Measurements from ENCODE around the gene NPEPL1. TPM values are rescaled to one million over a fixed set of nuclear protein-coding genes. Genes with fewer than 3 reads are reported as not detected.

Gene NPEPL1
- total RNA-seq, 4 donors from 2014 or later = 41.6 to 56.0 (median 47.2) TPM

DNA sequence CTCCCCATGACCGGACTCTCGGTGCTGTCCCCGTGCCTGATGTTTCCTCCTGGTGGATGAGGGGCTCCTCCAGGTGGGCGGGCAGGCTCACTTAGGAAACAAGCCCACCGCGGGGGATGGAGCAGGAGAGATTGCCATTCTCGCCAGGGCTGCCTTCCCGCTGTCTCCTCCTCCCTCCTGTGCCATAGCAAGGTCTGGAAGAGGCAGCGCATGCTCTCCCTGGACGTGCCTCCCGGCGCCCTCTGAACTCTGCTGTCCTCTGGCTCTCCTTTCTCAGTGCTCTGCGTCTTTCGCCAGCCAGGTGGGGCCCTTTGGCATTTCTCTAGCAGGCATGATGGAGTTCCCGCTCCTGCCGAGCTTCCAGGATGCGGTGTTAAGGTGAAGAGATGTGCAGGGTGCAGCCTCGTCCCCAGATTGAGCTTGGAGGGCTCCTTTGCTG is 17.4 kb upstream of the NPEPL1 start:
- H3K36me3 ChIP-seq = peaks cover 47 to 54% of the 10 kb centered on the region in 2 donors

DNA sequence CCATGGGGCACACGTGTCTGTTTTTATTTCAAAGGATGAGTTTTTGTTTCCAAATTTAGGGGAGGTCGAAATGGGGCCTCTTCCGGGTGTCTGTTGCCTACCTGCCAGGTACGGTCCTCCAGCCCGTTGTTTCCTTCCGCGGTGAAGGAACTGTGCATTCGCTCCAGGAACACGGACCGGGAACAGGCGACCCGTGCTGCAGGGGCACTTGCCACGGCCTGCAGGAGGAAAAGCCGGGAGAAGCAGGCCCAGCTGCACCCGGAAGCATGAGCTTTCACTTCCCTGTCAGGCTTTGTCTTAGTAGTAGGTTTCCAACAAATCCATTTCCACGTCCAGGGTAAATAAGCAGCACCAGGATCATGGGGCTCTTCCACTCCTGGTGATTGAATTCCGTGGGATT is 17.0 kb upstream of the NPEPL1 start:
- Histone ChIP-seq H3K27me3 (no peaks in the 10 kb centered on the region), H3K4me3 (replicated peaks in 1 of 3) (no peak overlapping the region), H3K36me3 (peaks cover 44 to 52% of the 10 kb centered on the region in 2 donors), H3K4me1 (no peaks in the 10 kb centered on the region), H3K9me3 (no peaks in the 10 kb centered on the region), H3K27ac (no peak overlapping the region)
- 87 to 96% methylated on average over 16 to 17 of the region's 17 CpGs for WGBS, 2 donors
- no peak for TF ChIP-seq POLR2A (IDR thresholded peaks at IDR 0.05)
- TF ChIP-seq, protein P1, sequence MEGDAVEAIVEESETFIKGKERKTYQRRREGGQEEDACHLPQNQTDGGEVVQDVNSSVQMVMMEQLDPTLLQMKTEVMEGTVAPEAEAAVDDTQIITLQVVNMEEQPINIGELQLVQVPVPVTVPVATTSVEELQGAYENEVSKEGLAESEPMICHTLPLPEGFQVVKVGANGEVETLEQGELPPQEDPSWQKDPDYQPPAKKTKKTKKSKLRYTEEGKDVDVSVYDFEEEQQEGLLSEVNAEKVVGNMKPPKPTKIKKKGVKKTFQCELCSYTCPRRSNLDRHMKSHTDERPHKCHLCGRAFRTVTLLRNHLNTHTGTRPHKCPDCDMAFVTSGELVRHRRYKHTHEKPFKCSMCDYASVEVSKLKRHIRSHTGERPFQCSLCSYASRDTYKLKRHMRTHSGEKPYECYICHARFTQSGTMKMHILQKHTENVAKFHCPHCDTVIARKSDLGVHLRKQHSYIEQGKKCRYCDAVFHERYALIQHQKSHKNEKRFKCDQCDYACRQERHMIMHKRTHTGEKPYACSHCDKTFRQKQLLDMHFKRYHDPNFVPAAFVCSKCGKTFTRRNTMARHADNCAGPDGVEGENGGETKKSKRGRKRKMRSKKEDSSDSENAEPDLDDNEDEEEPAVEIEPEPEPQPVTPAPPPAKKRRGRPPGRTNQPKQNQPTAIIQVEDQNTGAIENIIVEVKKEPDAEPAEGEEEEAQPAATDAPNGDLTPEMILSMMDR (IDR thresholded peaks at IDR 0.05) = no peak
- intact Hi-C loops (cut with DNase I) = no loop called here
- DNase-seq = no peak

More for the DNA sequence above, 17.4 kb upstream of the NPEPL1 start:
- Histone ChIP-seq H3K27me3 (no peaks in the 10 kb centered on the region), H3K4me3 (replicated peaks in 1 of 3) (no peak overlapping the region), H3K4me1 (no peaks in the 10 kb centered on the region), H3K27ac (no peak overlapping the region), H3K9me3 (no peaks in the 10 kb centered on the region)
- intact Hi-C loops (cut with DNase I) = no loop called here
- 92 to 93% methylated on average over 17 to 18 of the region's 18 CpGs for WGBS, 2 donors
- TF ChIP-seq, protein P1 (IDR thresholded peaks at IDR 0.05) = no peak
- no peak for TF ChIP-seq POLR2A (IDR thresholded peaks at IDR 0.05)
- DNase-seq = no peak

DNA sequence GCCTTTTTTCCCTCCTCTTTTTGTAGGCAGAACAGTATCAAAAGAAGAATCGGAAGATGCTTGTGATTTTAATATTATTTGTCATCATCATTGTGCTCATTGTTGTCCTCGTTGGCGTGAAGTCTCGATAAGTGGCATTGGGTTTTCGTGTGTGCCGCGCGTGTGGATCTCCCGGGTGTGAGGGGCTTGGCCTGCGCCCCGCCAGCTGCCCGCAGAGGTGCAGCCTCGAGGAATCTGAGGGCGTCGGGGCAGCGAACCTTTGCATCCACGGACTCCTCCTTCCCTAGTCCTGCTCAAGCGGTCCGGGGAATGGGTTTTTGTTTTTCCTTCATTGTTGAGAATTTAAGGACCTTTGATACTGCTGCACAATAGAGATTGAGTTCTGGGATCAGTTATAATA is 16.4 kb upstream of the NPEPL1 start:
- Histone ChIP-seq H3K36me3 (peaks cover 39 to 47% of the 10 kb centered on the region in 2 donors), H3K4me3 (replicated peaks in 1 of 3) (no peak overlapping the region), H3K27ac (no peak overlapping the region), H3K27me3 (no peaks in the 10 kb centered on the region), H3K4me1 (no peaks in the 10 kb centered on the region), H3K9me3 (no peaks in the 10 kb centered on the region)
- no peak for TF ChIP-seq POLR2A (IDR thresholded peaks at IDR 0.05)
- TF ChIP-seq, protein P1 (IDR thresholded peaks at IDR 0.05) = no peak
- WGBS, 2 donors = 94 to 95% methylated on average over 19 of the region's 19 CpGs
- no peak for DNase-seq
- intact Hi-C loops (cut with DNase I) = no loop called here

DNA sequence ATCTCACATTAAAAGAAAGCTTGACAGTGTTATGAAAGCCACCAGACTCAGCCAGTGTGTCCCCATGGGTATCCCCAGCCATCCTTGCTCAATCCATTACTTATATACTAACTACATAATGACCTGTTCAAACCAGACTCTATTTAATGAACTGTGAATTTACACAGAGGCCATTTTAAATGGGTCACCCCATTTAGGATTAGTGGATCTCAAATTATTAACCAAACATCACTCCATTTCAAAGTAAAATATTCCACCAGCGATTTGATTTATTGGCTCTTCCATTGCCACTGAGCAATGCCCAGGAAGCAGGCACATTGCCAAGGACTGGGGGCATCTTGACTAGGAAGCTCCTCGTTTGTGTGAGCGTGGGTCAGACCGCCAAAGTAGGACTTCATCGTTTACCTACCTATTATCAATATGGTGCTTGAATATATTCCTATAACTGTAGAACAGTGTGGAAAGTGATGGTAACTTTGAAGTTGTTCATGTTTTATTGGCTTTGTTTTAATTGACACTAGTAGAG is 15.5 kb upstream of the NPEPL1 start:
- H3K27me3 ChIP-seq = no peaks in the 10 kb centered on the region
- peaks cover 39 to 47% of the 10 kb centered on the region in 2 donors for H3K36me3 ChIP-seq
- DNase-seq = no peak
- TF ChIP-seq, protein P1 (IDR thresholded peaks at IDR 0.05) = no peak
- no peak for TF ChIP-seq POLR2A (IDR thresholded peaks at IDR 0.05)
- intact Hi-C loops (cut with DNase I) = no loop called here
- 93 to 94% methylated on average over 5 of the region's 5 CpGs for WGBS, 2 donors
- no peaks in the 10 kb centered on the region for H3K9me3 ChIP-seq
- no peak overlapping the region for H3K4me3 ChIP-seq (replicated peaks in 1 of 3)
- no peak overlapping the region for H3K27ac ChIP-seq
- no peaks in the 10 kb centered on the region for H3K4me1 ChIP-seq

DNA sequence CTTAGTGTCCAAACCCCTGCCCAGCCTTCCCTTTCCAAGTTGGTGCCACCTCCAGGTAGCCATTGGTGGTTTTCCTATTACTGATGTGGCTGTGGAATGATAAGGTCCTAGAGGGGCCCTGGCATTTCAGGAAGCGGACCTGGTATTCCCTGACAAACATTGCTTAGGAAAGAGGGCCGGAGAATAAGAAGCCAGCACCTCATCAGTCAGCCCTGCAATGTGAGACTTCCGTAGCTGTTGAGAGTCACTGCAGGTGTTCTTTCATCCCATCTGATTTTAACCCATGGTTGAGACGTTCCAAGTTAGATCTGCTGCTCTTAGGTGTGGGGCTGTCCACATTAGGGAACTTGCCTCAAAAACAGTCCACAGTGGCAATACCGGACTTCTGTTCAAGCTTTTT is 14.8 kb upstream of the NPEPL1 start:
- H3K27me3 ChIP-seq = no peaks in the 10 kb centered on the region
- H3K4me1 ChIP-seq = no peaks in the 10 kb centered on the region
- DNase-seq = no peak
- intact Hi-C loops (cut with DNase I) = no loop called here
- H3K36me3 ChIP-seq = peaks cover 38 to 45% of the 10 kb centered on the region in 2 donors
- no peak overlapping the region for H3K4me3 ChIP-seq (replicated peaks in 1 of 3)
- WGBS, 2 donors = 94 to 99% methylated on average over 5 of the region's 5 CpGs
- TF ChIP-seq, protein P1 (IDR thresholded peaks at IDR 0.05) = no peak
- TF ChIP-seq POLR2A (IDR thresholded peaks at IDR 0.05) = no peak
- no peak overlapping the region for H3K27ac ChIP-seq
- no peaks in the 10 kb centered on the region for H3K9me3 ChIP-seq
